ENCODE results near the gene KRTAP4-5.
"Not testable (repeated sequence)": the region's sequence is repeated elsewhere in the genome, so short reads cannot be mapped to it uniquely, and the experiment has no call there.

KRTAP4-5 gene

DNA sequence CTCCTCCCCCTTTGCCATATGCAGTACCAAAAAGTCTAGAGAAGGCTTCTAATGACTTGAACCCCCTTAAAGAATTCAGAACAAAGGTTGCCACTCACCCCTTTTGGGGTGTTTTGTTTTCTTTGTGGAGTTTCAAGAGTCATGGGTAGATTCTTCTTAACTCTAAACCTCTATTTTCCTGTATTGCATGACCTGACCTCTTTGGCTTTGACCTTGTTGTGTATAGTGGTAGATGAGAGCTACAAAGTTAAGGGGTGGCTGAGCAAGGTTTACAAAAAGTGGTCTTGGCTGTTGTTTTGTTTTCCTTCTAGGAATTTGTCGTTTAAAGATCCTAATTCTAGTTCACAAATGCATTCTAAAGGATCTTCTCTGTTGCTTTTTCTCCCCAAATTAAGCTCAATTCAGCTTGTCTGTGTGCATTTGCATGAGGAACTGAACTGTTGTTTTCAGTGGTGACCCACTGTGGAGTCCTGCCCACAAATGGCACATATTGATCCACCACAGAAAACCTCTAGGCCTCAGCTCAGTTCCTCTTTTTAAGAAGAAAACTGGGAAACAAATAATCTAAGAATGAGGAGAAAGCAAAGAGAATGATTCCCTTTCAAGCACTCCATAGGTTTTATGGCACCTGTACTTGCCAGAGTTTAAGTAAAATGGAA is 40.8 kb downstream of the KRTAP4-5 start:
- not testable (repeated sequence) for DNase-seq (ENCODE audit: low read depth)

DNA sequence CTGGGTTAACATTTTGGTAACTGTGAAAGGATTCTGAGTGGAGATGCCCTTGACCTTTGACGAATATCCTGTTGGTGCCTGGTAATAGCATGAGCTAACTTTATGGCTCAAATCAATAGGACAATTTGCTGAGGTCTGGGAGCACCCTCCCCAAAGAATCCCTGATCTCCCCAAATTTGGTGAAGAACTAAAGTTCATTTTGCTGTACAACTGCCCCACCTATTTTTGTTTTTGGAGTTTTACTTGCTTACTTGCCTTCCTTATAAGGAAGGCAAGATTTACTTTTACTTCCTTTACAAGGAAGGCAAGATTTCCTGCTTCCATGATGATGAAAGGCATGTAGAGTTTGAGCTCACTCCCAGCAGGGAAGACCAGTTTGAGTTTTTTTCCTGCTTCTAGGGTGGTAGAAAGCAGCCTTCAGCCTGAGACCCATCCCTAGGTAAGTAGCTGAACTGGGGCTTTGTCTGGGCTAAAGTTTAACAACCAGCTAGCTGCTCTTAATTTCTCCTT is 41.6 kb downstream of the KRTAP4-5 start:
- no peak for DNase-seq (ENCODE audit: low read depth)

DNA sequence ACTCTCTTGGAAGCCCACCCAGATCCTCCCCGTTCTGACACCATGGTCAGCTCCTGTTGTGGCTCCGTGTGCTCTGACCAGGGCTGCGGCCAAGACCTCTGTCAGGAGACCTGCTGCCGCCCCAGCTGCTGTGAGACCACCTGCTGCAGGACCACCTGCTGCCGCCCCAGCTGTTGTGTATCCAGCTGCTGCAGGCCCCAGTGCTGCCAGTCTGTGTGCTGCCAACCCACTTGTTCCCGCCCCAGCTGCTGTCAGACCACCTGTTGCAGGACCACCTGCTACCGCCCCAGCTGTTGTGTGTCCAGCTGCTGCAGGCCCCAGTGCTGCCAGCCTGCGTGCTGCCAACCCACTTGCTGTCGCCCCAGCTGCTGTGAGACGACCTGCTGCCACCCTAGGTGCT is 44.3 kb downstream of the KRTAP4-5 start, which contains the start of gene KRTAP4-9:
KRTAP4-9 (plus strand) TSS at position 43 of the 400 bp plus-strand sequence; CDS start at position 43, 0 bp downstream.
- not testable (repeated sequence) for DNase-seq (ENCODE audit: low read depth)

DNA sequence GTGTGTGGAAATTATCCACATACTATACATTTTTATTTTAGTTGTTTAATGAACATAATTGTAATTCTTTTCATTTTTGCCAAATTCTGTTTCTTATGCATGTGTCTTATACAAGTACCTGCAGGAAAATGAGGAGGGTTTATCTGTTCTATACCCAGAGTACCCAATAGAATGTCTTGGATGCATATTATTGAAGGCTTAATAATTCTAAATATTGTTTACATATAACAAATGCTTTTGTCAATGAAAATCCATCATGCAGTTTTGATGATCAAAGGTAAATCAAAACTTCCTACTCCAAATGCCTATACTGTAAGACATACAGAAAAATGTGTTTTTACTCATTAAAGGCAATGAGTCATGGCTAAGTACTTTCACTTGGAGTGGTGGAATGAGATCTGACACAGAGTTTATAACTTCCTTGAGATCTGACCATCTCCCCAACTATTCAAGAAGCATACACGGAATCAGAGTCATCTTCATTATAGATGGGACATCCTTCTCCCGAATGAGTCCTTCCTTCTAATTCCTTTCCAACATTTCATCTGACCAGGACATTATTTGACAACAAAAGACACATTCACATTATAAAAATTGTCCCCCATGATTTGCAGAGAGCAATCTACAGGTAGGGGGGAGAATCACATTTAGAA is 45.1 kb downstream of the KRTAP4-5 start:
- DNase-seq (ENCODE audit: low read depth): not testable (repeated sequence)

DNA sequence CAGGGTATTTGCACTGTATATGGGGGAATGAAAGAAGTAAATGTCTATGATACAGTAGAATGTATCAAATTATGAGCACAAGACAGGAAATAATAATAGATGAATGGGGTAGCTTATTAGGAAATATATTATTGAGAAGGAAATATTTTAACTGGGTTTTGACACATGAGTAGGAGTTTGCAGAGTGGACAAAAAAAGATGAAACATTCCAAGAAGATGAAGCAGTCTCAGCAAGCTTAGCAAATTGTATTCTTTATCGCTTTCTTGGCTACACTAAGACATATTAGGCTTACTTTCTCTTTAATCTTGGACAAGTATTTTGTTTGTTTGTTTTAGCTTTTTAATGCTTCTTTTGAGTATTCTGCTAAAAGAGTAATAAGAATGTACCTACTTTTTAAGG is 45.7 kb downstream of the KRTAP4-5 start:
- no peak for DNase-seq (ENCODE audit: low read depth)

DNA sequence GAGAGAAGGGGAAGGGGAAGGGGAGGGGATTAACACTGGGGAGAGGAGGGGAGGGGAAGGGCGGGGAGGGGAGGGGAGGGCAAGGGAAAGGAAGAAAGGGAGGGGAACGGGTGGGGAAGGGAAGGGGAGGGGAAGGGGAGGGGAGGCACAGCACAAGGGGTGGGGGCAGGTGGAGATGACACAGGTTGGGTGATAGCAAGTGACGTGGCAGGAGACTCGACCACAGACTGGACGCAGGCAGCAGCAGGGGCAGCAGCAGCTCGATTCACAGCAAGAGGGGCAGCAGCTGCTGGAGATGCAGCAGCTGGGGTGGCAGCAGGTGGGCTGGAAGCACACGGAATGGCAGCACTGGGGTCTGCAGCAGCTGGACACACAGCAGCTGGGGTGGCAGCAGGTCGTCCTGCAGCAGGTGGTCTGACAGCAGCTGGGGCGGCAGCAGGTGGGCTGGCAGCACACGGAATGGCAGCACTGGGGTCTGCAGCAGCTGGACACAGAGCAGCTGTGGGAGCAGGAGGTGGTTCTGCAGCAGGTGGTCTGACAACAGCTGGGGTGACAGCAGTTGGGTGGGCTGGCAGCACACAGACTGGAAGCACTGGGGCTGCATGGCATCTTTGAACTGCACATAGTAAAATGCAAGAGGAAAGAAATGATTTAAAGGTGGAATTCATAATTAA is 47.9 kb downstream of the KRTAP4-5 start, which contains the start of gene KRTAP4-16:
KRTAP4-16 (minus strand) TSS at position 624 of the 674 bp plus-strand sequence; CDS start at position 624, 0 bp downstream.
- no peak for DNase-seq (ENCODE audit: low read depth)

DNA sequence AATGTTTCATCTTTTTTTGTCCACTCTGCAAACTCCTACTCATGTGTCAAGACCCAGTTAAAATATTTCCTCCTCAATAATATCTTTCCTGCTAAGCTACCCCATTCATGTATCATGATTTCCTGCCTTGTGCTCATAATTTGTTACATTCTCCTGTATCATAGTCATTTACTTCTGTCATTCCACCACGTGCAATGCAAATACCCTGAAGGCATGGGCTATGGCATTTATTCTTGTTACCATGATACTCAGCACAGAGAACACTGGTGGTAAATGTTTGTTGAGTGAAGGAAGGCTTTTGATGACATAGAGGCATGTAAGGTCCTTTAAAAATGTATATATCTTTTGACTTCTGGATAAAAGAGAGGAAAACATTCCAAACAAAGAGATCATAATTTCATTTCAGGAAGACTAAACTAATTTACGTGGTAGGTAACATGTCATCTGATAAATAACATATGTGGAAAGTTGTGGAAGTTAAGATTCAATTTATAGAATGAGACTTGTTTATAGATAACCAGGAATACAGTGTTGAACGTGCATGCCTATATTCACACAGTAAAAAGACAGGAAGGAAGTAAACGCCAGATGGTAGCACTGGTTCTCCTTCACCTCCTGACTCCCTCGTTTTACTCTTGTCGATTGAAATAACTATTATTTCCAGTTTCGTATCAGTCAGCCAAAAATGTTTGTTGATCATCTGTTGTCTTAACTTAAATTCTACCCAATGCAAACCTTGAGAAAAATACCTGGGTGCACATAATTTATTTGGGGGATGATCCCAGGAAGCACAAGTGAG is 49.7 kb downstream of the KRTAP4-5 start:
- DNase-seq (ENCODE audit: low read depth): not testable (repeated sequence)
